AG09319 (cell line): Measurements from ENCODE around the gene RHOT2.

Source experiments
- DNase-seq: peaks from one replicate; pipeline ENCODE4 v3.0.0-alpha.2; 2010; ENCODE audit warnings: low read depth; ENCODE audit errors: extremely low read depth
- CTCF ChIP-seq: IDR thresholded peaks from 2 replicates; pipeline ENCODE4 v1.5.1; 2011; ENCODE audit warnings: low read depth, mild to moderate bottlenecking, inconsistent platforms, low read length, moderate library complexity

The RHOT2 gene

GRCh38 chr16:629833-630248 lies 38.1 kb upstream of the RHOT2 start:
- no peak for TF ChIP-seq CTCF
- no peak for DNase-seq

- no peak for DNase-seq
- TF ChIP-seq CTCF: no peak
These were observed 37.6 kb upstream of the RHOT2 start for GRCh38 chr16:630249-630814.

- TF ChIP-seq CTCF: no peak
- DNase-seq: no peak
These were observed 37.0 kb upstream of the RHOT2 start, which contains the start of gene WFIKKN1 for GRCh38 chr16:630815-631405. TSS of gene WFIKKN1 (plus strand) at chr16:630985. CDS start at chr16:631254, 269 bp downstream.

GRCh38 chr16:631808-632358 lies 36.0 kb upstream of the RHOT2 start:
- DNase-seq: no peak
- TF ChIP-seq CTCF: no peak

- no peak for DNase-seq
- TF ChIP-seq CTCF: no peak
These were observed 35.2 kb upstream of the RHOT2 start for GRCh38 chr16:632486-633335.

- no peak for TF ChIP-seq CTCF
- DNase-seq: no peak
These were observed 34.4 kb upstream of the RHOT2 start for GRCh38 chr16:633336-634050.
